K562 (cell line): ENCODE data around the gene APOBEC3F. TPM values are rescaled to one million over a fixed set of nuclear protein-coding genes. Genes with fewer than 3 reads are reported as not detected.

Source experiments
- ATAC-seq: fragments of 200-7000 bp; cut with Tn5 transposase; 3 replicates; pipeline ENCODE4 v1.9.1; 2020; ENCODE audit warnings: moderate library complexity
- BruUV-seq: library from RNA; stranded (reverse); fragments of 400-500 nt; replicated peaks from 2 replicates; lab custom pipeline; 2021; lab: Mats Ljungman, UMichigan
- CTCF ChIA-PET: fragments of 300-600 bp; formaldehyde crosslinking; extraction: SDS; loops from one replicate; lab custom pipeline; 2021; ENCODE audit warnings: low intra/inter-chr PET ratio; lab: Yijun Ruan, JAX
- POLR2A ChIA-PET: fragments of 300-600, 350-650 bp; sonication (Branson Sonifier 250); formaldehyde crosslinking; extraction: SDS; loops from one replicate; lab custom pipeline; 2021; ENCODE audit warnings: antibody characterized with exemption, inconsistent platforms; lab: Yijun Ruan, JAX
- DNase-seq, 4 experiments: peaks; one replicate each; pipeline versions ENCODE4 v3.0.0 to v3.0.0-alpha.2; 2011 to 2018; ENCODE audit warnings: low spot score in 3 of 4, mixed read lengths in 3 of 4; ENCODE audit errors: extremely low read depth in 1 of 4
- FAIRE-seq: peaks from 2 replicates; lab custom pipeline; 2011; peaks lifted over from hg19 to GRCh38; lab: Jason Lieb, UNC
- H2AFZ ChIP-seq: 2 replicates; pipeline ENCODE4 v1.6.0; 2011; ENCODE audit warnings: low read depth, low read length, control low read depth, inconsistent platforms
- H3K27ac ChIP-seq: fragments of 200-600 bp; 3 replicates; pipeline ENCODE4 v1.8.0; 2011; ENCODE audit warnings: low read depth, mild to moderate bottlenecking, control low read depth, inconsistent platforms, low read length, moderate library complexity, mixed read lengths; ENCODE audit errors: extremely low read depth
- H3K27me3 ChIP-seq, 2 experiments: fragments of 300-600 bp in 1 of 2; 2 replicates in 1 of 2; 3 replicates in 1 of 2; pipeline versions ENCODE4 v1.6.0 to v1.8.0; 2011; ENCODE audit warnings: inconsistent platforms in 2 of 2, low read length in 2 of 2, mild to moderate bottlenecking in 1 of 2, mixed read lengths in 1 of 2, moderate library complexity in 1 of 2; ENCODE audit not compliant: control insufficient read depth in 2 of 2, insufficient read depth in 2 of 2
- H3K36me3 ChIP-seq: fragments of 300-600 bp; 3 replicates; pipeline ENCODE4 v1.8.0; 2011; ENCODE audit warnings: mild to moderate bottlenecking, low read length, inconsistent platforms; ENCODE audit not compliant: control insufficient read depth, insufficient read depth
- H3K4me1 ChIP-seq, 2 experiments: fragments of 200-600 bp in 1 of 2; replicated peaks in 1 of 2; 2 replicates in 1 of 2; 3 replicates in 1 of 2; pipeline versions ENCODE4 v1.5.1 to v1.8.0; 2011; ENCODE audit warnings: inconsistent platforms in 2 of 2, low read length in 2 of 2, mild to moderate bottlenecking in 1 of 2, mixed read lengths in 1 of 2, moderate library complexity in 1 of 2; ENCODE audit not compliant: control insufficient read depth in 2 of 2, insufficient read depth in 2 of 2
- H3K4me2 ChIP-seq: 2 replicates; pipeline ENCODE4 v1.6.1; 2011; ENCODE audit warnings: low read length, control low read depth, inconsistent platforms, mixed read lengths; ENCODE audit not compliant: insufficient read depth
- H3K4me3 ChIP-seq: fragments of 200-600 bp; sonication (generic), shearing (Covaris generic); 2 replicates; pipeline ENCODE4 v1.5.1; 2016; ENCODE audit warnings: control low read depth, inconsistent platforms
- H3K79me2 ChIP-seq: fragments of 200-600 bp; 3 replicates; pipeline ENCODE4 v1.8.0; 2011; ENCODE audit warnings: low read length, inconsistent platforms; ENCODE audit not compliant: control insufficient read depth, insufficient read depth
- H3K9ac ChIP-seq, 2 experiments: 2 replicates each; pipeline versions ENCODE4 v1.6.0 to v1.6.1; 2011; ENCODE audit warnings: low read depth in 2 of 2, low read length in 2 of 2, control low read depth in 1 of 2, inconsistent platforms in 1 of 2, mild to moderate bottlenecking in 1 of 2, mixed read lengths in 1 of 2; ENCODE audit not compliant: insufficient read depth in 1 of 2
- H3K9me1 ChIP-seq: one replicate; pipeline ENCODE4 v1.6.0; 2011; ENCODE audit warnings: inconsistent platforms, mild to moderate bottlenecking, low read length, moderate library complexity; ENCODE audit not compliant: control insufficient read depth, insufficient read depth
- H3K9me3 ChIP-seq: replicated peaks from 2 replicates; pipeline ENCODE4 v1.5.1; 2011; ENCODE audit warnings: low read depth, low read length, inconsistent platforms; ENCODE audit not compliant: control insufficient read depth, insufficient read depth
- H4K20me1 ChIP-seq: replicated peaks from 2 replicates; pipeline ENCODE4 v1.6.1; 2011; ENCODE audit warnings: low read length, inconsistent platforms, mixed read lengths; ENCODE audit not compliant: control insufficient read depth, insufficient read depth
- RBBP5 ChIP-seq: fragments of 200-600 bp; sonication (generic); IDR thresholded peaks from 2 replicates; pipeline ENCODE4 v1.6.1; 2012; ENCODE audit warnings: borderline replicate concordance, mild to moderate bottlenecking, low read length, control low read depth, inconsistent platforms; ENCODE audit not compliant: insufficient read depth, poor library complexity, severe bottlenecking
- TAL1 ChIP-seq: fragments of 450-650 bp; IDR thresholded peaks from 2 replicates; pipeline ENCODE4 v1.6.1; 2016; ENCODE audit warnings: mild to moderate bottlenecking
- ZC3H11A ChIP-seq: IDR thresholded peaks from 2 replicates; pipeline ENCODE4 v1.6.1; 2012; ENCODE audit warnings: low read depth, low read length, improper control_type of control experiment
- ZFP36 ChIP-seq: fragments of 150-350 bp; IDR thresholded peaks from 2 replicates; pipeline ENCODE4 v1.6.1; 2018; ENCODE audit warnings: low read length, low read depth; ENCODE audit not compliant: partially characterized antibody
- WGBS: fragments of 100-300 bp; shearing (Covaris generic); methylation state at CpG from one replicate; pipeline ENCODE4 v1.1.6; 2016; ENCODE audit warnings: low coverage, mixed read lengths; ENCODE audit not compliant: insufficient coverage; ENCODE audit errors: missing lambda C conversion rate; 5-methylcytosine and 5-hydroxymethylcytosine counted together
- in situ Hi-C: fragments of 300-500 bp; cut with MboI; formaldehyde crosslinking; loops from 4 replicates; pipeline ENCODE4 v1.15.0; 2018; ENCODE audit warnings: inconsistent platforms, mixed read lengths
- intact Hi-C: fragments of 100-400 bp; cut with micrococcal nuclease; formaldehyde crosslinking; loops from 2 replicates; pipeline ENCODE4 v1.14.2; 2022
- polyA plus RNA-seq, 8 experiments: library from polyadenylated mRNA; depleted of rRNA in 4 of 8; stranded (reverse) in 5 of 8; unstranded in 3 of 8; fragments of >200 nt; fragmentation: Nextera tagmentation in 2 of 8; fragmentation: Illumina TruSeq in 1 of 8; extraction: Ambion mirVana in 2 of 8; extraction: Trizol in 1 of 8; gene quantifications; 2 replicates each; pipeline versions ENCODE4 v1.2.1 to v1.2.3, GENCODE V29; 2011 to 2014; ENCODE audit warnings: inconsistent platforms in 1 of 8, missing spikeins in 1 of 8
- total RNA-seq, 7 experiments: library from RNA; depleted of rRNA in 6 of 7; stranded (reverse); fragments of >200 nt in 6 of 7; fragmentation: Illumina TruSeq in 2 of 7; extraction: Trizol in 2 of 7; gene quantifications; 2 replicates each; pipeline versions ENCODE4 v1.2.1 to v1.2.3, GENCODE V29; 2011 to 2021; ENCODE audit warnings: low replicate concordance in 1 of 7
- TF ChIP-seq, protein P1 (sequence below), 2 experiments: IDR thresholded peaks; 2 replicates each; pipeline ENCODE4 v1.6.1; 2011; ENCODE audit warnings: borderline replicate concordance in 1 of 2, control low read depth in 1 of 2, low read depth in 1 of 2, low read length in 1 of 2, mild to moderate bottlenecking in 1 of 2, mixed read lengths in 1 of 2, moderate library complexity in 1 of 2; ENCODE audit not compliant: insufficient read depth in 1 of 2, insufficient read length in 1 of 2, poor library complexity in 1 of 2, severe bottlenecking in 1 of 2; ENCODE audit errors: extremely low read depth in 1 of 2

Gene APOBEC3F
- total and polyA plus RNA-seq, 9 of the 15 experiments (the other 6 are each of a cell fraction or from before 2014, with no cell fraction given) = 1.1 to 3.3 (median 1.9) TPM

DNA sequence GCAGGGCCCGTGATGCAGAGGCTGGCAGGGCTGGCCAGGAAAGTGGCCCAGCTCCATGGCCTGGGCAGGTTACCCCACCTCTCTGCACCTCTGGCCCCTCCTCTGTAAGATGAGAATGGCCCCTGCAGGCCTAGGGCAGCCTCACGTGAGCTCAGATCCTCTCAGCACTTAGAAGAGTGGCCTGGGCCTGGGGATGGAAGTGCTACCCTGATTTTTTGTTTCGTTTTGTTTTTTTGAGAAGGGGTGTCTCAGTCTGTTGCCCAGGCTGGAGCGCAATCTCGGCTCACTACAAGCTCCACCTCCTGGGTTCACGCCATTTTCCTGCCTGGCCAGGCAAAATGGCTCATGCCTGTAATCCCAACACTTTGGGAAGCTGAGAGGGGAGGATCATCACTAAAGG is 57.4 kb downstream of the APOBEC3F start:
- ChIA-PET POLR2A (no interaction called here), CTCF (no interaction called here)
- H3K79me2 ChIP-seq = no peaks in the 10 kb centered on the region
- 45% methylated on average over 5 of the region's 6 CpGs for WGBS
- no peaks in the 10 kb centered on the region for H3K9me1 ChIP-seq
- H3K27ac ChIP-seq = no peak overlapping the region
- no peak overlapping the region for H2AFZ ChIP-seq
- H3K9me3 ChIP-seq = no peaks in the 10 kb centered on the region
- H3K9ac ChIP-seq = no peak overlapping the region
- H4K20me1 ChIP-seq = no peaks in the 10 kb centered on the region
- no peak overlapping the region for H3K4me3 ChIP-seq
- no peaks in the 10 kb centered on the region for H3K27me3 ChIP-seq
- in situ Hi-C loops (no loop called here), intact Hi-C loops (no loop called here)
- ATAC-seq (no peak), FAIRE-seq (no peak), DNase-seq (no peak)
- no TSS peak for BruUV-seq
- TF ChIP-seq RBBP5 (no peak), ZFP36 (no peak), ZC3H11A (no peak), TAL1 (no peak)
- TF ChIP-seq, protein P1, sequence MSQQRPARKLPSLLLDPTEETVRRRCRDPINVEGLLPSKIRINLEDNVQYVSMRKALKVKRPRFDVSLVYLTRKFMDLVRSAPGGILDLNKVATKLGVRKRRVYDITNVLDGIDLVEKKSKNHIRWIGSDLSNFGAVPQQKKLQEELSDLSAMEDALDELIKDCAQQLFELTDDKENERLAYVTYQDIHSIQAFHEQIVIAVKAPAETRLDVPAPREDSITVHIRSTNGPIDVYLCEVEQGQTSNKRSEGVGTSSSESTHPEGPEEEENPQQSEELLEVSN (IDR thresholded peaks at IDR 0.05; ENCODE audit: borderline replicate concordance in 1 of 2, extremely low read depth in 1 of 2, insufficient read depth in 1 of 2, insufficient read length in 1 of 2, low read depth in 1 of 2, low read length in 1 of 2, poor library complexity in 1 of 2, severe bottlenecking in 1 of 2) = no peak
- no peaks in the 10 kb centered on the region for H3K36me3 ChIP-seq
- no peak overlapping the region for H3K4me2 ChIP-seq
- peaks cover 6 to 15% of the 10 kb centered on the region in 2 experiments; a peak in 4 of 5 replicates for H3K4me1 ChIP-seq
